NCI-H2227 (cell line): ENCODE data around the gene C5orf24.
"Not testable (repeated sequence)": the region's sequence is repeated elsewhere in the genome, so short reads cannot be mapped to it uniquely, and the experiment has no call there.

Experiments used
- DNase-seq: peaks from one replicate; lab custom pipeline; 2025; ENCODE audit not compliant: unreplicated experiment; lab: John Stamatoyannopoulos, UW

The C5orf24 gene

GRCh38 chr5:134856465-134856864 lies 10.7 kb downstream of the C5orf24 start:
- not testable (repeated sequence) for DNase-seq

DNA sequence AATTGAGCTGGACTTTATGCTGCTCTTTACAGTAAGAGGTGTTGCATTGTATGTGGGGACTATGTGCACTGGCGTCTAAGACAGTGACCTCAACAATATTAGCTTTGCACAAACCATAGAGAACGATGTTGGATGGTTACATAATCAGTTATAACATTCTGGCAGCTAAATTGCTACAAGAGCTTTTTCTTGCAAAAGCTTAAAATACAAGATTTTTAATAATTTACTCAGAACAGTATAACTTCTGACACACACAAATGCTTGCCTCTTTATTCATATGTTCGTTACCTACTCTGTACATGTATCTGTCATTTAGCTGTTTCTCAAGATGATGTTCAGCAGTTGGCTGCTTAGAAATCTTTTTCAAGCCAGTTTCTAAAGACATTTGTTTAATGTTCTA lies 11.6 kb downstream of the C5orf24 start:
- no peak for DNase-seq

GRCh38 chr5:134864707-134865106 lies 18.9 kb downstream of the C5orf24 start:
- no peak for DNase-seq

DNA sequence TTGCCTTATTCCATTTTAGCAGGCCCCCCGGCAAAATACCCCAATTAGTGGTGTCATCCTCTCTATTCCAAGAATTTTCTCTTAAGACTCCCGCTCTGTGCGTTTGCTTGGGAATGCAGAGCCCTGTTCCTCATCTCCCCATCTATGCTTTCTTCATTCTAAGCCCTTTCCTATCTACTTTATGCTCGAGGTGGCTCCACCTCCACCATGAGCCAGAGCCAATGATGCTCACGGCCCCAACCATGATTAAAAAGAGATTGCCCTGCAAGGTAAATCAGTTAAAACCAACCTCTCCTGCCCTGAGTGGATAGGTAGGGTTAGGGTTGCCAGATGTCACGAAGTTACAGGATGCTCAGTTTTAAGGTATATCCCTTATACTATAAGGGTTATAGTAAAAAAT lies 27.7 kb downstream of the C5orf24 start:
- peak; percentile 45 for DNase-seq

DNA sequence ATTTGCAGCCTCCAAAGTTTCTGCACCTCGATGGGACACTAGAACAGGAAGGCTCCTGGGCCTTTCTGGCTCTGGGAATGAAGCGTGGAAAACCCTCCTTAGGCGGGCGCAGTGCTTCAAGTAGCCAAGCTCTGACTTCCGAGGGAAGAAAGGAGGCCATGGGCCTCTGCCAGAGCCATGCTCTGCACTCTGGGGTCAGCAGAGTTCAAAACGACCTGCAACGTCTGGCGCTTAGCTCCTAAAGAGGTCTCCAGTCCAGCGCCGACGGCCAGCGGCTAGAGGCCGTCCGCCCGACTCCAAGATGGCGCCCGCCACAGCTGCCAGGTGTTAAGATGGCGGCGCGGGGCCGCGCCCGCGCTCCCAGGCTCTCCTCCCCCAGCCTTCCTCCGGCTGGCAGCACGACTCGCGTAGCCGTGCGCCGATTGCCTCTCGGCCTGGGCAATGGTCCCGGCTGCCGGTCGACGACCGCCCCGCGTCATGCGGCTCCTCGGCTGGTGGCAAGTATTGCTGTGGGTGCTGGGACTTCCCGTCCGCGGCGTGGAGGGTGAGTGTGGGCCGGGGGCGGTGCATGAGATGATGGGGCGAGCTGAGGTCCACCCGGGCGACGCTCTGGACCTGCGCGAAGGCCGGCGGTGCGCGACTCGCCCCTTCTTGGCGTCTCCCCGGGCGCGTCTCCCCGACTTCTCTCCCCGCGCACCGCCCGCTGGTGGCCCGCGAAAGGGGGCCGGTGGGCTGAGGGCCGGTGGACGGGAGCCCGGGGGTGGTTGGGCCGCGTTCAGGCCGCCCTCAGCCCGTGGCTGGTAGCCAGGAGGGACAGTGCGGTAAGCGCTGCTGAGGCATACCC lies 28.4 kb downstream of the C5orf24 start, which contains the start of gene TXNDC15:
TXNDC15 (plus strand) TSS at position 385 of the 844 bp plus-strand sequence; CDS start at position 442, 57 bp downstream.
- peak; percentile 86 for DNase-seq

GRCh38 chr5:134874831-134875655 lies 29.3 kb downstream of the C5orf24 start:
- peak; percentile 69 for DNase-seq

DNA sequence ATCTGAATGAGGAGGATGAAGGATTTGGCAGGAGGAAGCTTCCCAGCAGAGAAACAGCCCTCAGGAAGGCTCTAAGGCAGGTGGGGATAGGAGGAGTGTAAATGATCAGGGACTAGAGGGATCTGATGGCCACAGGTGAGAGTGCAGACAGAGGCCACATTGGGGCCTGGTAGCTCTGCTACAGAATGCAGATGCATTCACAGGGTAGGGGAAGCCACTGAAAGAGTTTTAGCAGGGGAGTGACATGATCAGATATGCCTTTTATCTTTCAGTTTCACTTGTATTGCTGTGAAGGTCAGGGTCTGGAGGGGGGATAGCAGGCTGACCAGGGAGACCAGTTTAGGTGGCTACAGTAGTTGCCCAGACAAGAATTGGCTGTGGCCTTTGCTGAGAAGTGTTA lies 31.4 kb downstream of the C5orf24 start:
- no peak for DNase-seq

GRCh38 chr5:134878403-134878802 lies 32.6 kb downstream of the C5orf24 start:
- DNase-seq = peak; percentile 3

GRCh38 chr5:134879456-134879855 lies 33.7 kb downstream of the C5orf24 start:
- no peak for DNase-seq

DNA sequence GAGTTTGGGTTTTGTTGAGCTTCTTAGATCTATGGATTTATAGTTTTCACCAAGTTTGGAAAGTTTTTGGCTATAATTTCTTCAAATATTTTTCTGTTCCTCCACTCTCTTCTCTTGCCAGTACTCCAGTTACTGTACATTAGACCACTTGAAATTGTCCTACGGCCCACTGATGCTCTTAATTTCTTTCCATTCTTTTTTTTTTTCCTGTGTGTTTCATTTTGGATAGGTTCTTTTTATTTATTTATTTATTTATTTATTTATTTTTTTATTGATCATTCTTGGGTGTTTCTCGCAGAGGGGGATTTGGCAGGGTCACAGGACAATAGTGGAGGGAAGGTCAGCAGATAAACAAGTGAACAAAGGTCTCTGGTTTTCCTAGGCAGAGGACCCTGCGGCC lies 35.2 kb downstream of the C5orf24 start:
- not testable (repeated sequence) for DNase-seq

DNA sequence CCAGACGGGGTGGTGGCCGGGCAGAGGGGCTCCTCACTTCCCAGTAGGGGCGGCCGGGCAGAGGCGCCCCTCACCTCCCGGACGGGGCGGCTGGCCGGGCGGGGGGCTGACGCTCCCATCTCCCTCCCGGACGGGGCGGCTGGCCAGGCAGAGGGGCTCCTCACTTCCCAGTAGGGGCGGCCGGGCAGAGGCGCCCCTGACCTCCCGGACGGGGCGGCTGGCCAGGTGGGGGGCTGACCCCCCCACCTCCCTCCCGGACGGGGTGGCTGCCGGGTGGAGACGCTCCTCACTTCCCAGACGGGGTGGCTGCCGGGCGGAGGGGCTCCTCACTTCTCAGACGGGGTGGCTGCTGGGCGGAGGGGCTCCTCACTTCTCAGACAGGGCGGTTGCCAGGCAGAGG lies 35.9 kb downstream of the C5orf24 start:
- not testable (repeated sequence) for DNase-seq

GRCh38 chr5:134887593-134888159 lies 41.9 kb downstream of the C5orf24 start:
- DNase-seq = no peak

DNA sequence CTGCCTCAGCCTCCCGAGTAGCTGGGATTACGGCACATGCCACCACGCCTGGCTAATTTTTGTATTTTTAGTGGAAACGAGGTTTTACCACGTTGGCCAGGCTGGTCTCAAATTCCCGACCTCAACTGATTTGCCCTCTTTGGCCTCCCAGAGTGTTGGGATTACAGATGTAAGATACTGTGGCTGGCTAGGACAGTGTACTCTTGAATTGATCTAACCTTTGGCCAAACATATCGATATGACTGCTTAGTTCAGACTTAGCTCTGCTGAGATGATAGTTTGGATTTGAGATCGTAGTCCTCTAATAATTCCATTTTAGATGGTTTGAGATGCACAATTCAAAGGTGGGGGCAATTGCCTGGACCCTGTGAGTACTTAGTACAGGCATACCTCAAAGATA lies 43.6 kb downstream of the C5orf24 start:
- no peak for DNase-seq

DNA sequence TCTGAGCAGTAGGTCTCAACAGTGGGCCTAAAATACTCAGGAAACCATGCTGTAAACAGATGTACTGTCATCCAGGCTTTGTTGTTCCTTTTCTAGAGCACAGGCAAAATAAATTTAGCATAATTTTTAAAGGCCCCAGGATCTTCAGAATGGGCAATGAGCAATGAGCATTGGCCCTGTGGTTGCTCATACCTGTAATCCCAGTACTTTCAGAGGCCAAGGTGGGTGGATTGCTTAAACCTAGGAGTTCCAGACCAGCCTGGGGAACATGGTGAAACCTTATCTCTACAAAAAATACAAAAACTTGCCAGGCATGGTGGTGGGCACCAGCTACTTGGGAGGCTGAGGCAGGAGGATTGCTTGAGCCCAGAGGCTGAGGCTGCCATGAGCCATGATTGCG lies 45.7 kb downstream of the C5orf24 start:
- DNase-seq = no peak

- DNase-seq = no peak
Measured at GRCh38 chr5:134892282-134892681, 46.5 kb downstream of the C5orf24 start.

DNA sequence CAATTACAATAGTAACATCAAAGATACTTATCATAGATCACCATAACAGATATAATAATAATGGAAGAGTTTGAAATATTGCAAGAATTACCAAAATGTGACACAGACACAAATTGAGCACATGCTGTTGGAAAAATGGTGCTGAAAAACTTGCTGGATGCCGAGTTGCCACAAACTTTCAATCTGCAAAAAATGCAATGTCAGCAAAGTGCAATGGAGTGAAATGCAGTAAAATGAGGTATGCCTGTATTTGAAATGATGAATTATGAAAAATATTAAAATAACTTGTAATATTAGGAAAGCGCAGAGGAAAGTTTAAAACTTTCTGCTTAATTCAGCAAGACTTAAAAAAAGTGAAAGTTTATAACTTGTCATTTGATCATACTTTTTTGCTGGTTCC lies 47.2 kb downstream of the C5orf24 start:
- DNase-seq = no peak

DNA sequence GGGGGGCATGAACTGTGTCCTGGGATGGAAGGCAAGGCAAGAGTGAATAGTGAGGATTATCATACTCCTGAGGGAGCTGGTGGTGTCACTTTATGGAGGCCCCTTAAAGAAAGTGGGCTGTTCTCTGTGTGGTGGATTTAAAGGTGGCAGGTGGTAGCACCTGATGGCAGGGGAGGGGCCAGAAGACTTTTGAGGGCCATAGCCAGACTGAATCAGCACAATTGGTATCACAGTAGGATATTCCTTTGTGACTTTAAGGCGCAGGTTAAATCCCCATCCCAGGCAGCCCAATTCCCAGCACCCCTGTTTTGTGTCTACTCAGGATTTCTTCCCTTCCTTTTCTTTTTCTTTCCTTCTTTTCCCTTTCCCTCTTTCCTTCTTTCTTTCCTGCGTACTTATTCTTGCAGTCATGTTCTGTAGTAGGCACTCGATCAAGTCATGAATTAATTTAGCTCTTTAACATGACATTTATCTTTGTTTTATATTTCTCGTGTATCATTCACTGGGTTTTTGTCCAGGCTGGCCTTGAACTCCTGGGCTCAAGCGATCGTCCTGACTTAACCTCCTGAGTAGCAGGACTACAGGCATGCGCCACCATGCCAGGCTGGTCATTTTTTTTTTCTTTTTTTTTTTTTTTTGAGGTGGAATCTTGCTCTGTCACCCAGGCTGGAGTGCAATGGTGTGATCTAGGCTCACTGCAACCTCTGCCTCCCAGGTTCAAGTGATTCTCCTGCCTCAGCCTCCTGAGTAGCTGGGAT lies 48.2 kb downstream of the C5orf24 start:
- DNase-seq = no peak

DNA sequence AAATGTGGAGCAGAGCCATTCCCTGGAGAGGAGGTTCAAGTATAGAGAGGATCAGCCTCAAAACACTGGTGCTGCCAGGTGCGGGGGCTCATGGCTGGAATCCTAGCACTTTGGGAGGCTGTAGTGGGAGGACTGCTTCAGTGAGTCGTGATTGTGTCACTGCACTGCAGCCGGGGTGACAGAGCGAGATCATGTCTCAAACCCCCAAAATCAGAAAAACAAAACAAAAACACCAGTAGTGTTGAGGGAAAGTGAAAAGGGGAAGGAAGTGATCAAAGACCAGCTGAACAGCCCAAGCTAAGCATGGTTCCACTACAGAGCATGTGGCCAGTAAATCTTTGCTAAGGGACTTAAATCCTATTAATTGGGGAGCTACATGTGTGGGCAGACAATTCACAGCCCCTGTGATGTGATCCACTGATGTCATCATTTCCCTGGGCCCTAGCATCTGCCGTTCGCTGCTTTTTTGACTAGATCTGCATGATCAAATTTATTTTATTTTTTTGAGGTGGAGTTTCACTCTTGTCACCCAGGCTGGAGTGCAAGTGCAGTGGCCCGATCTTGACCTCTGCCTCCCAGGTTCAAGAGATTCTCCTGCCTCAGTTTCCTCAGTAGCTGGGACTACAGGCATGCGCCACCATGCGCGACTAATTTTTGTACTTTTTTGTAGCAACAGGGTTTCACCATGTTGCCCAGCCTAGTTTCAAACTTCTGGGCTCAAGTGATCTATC lies 56.5 kb downstream of the C5orf24 start:
- DNase-seq = no peak

DNA sequence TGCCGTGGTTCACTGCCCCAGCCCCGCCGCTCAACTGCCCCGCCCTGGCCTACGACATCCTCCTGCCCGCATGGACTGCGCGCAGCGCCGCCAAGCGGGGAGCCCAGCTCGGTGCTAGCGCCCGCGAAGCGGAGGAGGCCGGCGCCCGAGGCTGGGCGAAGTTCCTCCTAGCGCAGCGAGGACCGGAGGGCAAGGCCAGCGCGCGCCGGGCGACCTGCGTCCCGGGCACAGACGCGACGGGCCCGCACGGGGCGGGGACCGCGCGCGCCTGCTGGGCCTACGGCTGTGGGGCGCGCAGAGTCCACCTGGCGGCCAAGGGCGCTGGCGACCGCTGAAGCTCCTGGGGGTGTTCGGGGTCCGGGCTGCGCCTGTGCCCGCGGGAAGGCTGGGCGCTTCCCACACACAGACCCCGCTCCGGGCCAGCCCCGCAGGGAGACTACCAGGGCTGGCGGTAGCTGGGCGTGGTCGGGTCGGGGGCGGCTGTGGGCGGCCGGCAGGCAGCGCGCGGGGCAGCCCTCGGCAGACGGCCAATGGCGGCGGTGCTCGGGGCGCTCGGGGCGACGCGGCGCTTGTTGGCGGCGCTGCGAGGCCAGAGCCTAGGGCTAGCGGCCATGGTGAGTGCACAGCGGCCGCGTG lies 59.0 kb downstream of the C5orf24 start, which contains the start of gene PCBD2:
PCBD2 (plus strand) TSS at position 522 of the 636 bp plus-strand sequence; CDS start at position 531, 9 bp downstream.
- DNase-seq = peak; percentile 93
